Mammary epithelial cell (primary cell): ENCODE results near the gene SOX11.

ENCODE experiments used
- CTCF ChIP-seq, 2 donors: IDR thresholded peaks in 1 of 2; conservative IDR thresholded peaks in 1 of 2; 2 replicates each; pipeline ENCODE4 v1.5.1; 2011 to 2012; ENCODE audit warnings: inconsistent platforms in 2 of 2, low read length in 2 of 2, mild to moderate bottlenecking in 2 of 2, control low read depth in 1 of 2, low read depth in 1 of 2; ENCODE audit not compliant: insufficient read depth in 1 of 2; ENCODE audit errors: extremely low read depth in 1 of 2
- EZH2 ChIP-seq: IDR thresholded peaks from 2 replicates; pipeline ENCODE4 v1.6.1; 2012; ENCODE audit warnings: low read length, inconsistent platforms, borderline replicate concordance

DNA sequence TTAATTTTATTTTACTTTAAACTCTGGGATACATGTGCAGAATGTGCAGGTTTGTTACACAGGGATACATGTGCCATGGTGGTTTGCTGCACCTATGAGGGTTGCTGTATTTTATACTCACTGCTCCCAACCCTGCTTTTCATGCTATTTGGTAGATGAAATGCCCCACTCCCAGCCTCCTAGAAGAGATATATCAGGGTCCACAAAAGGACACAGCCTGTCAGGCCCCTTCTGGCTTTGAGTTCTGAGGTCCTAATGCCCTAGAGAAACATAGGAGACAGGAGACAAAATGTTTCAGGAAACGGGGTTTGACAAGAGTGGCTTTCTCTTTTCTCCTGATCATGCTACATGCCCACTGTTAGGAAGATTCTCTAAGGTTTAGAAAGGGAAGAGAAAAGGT lies 27.1 kb upstream of the SOX11 start:
- TF ChIP-seq EZH2 = no peak
- TF ChIP-seq CTCF (conservative IDR thresholded peaks at IDR 0.05 in 1 of 2, IDR thresholded peaks at IDR 0.05 in 1 of 2; ENCODE audit: extremely low read depth in 1 of 2, insufficient read depth in 1 of 2, low read depth in 1 of 2, low read length in 2 of 2) = no peak
